H9 (cell line): ENCODE data around the gene SEC61A1. TPM values are rescaled to one million over a fixed set of nuclear protein-coding genes. Genes with fewer than 3 reads are reported as not detected.
A peak's percentile ranks its signal among the peaks of the same experiment; 100 is the strongest.

ENCODE experiments used
- DNase-seq: peaks from one replicate; pipeline ENCODE4 v3.0.0-alpha.2; 2017
- H2AFZ ChIP-seq: one replicate; pipeline ENCODE4 v1.6.1; 2013; ENCODE audit warnings: mild to moderate bottlenecking, low read length, control low read depth, moderate library complexity
- H2AK5ac ChIP-seq: 2 replicates; pipeline ENCODE4 v1.6.1; 2013; ENCODE audit warnings: low read length, control low read depth, mixed read lengths; ENCODE audit not compliant: insufficient read length
- H2BK120ac ChIP-seq: one replicate; pipeline ENCODE4 v1.6.1; 2013; ENCODE audit warnings: low read depth, mild to moderate bottlenecking, low read length, control low read depth, inconsistent platforms; ENCODE audit not compliant: poor library complexity, severe bottlenecking
- H2BK12ac ChIP-seq: 2 replicates; pipeline ENCODE4 v1.6.1; 2013; ENCODE audit warnings: low read length, control low read depth, mixed read lengths, low read depth; ENCODE audit not compliant: insufficient read length
- H2BK15ac ChIP-seq: 2 replicates; pipeline ENCODE4 v1.6.1; 2013; ENCODE audit warnings: low read depth, low read length, control low read depth
- H2BK20ac ChIP-seq: one replicate; pipeline ENCODE4 v1.6.1; 2013; ENCODE audit warnings: low read depth, mild to moderate bottlenecking, low read length, control low read depth, inconsistent platforms; ENCODE audit not compliant: poor library complexity, severe bottlenecking
- H2BK5ac ChIP-seq: 2 replicates; pipeline ENCODE4 v1.6.1; 2013; ENCODE audit warnings: low read length, control low read depth, mixed read lengths; ENCODE audit not compliant: insufficient read length
- H3K14ac ChIP-seq: 2 replicates; pipeline ENCODE4 v1.6.1; 2013; ENCODE audit warnings: low read length, control low read depth; ENCODE audit not compliant: insufficient read depth
- H3K18ac ChIP-seq: 2 replicates; pipeline ENCODE4 v1.6.1; 2013; ENCODE audit warnings: low read depth, mild to moderate bottlenecking, mixed read lengths, low read length, control low read depth; ENCODE audit not compliant: insufficient read length
- H3K23ac ChIP-seq: 2 replicates; pipeline ENCODE4 v1.6.1; 2013; ENCODE audit warnings: low read length, control low read depth, mixed read lengths, low read depth; ENCODE audit not compliant: insufficient read length
- H3K23me2 ChIP-seq: 2 replicates; pipeline ENCODE4 v1.6.1; 2013; ENCODE audit warnings: low read depth, mild to moderate bottlenecking, mixed read lengths, low read length, control low read depth; ENCODE audit not compliant: insufficient read length, poor library complexity, severe bottlenecking
- H3K27ac ChIP-seq: 2 replicates; pipeline ENCODE4 v1.5.1; 2013; ENCODE audit warnings: low read length, control low read depth, mixed read lengths, low read depth; ENCODE audit not compliant: insufficient read length
- H3K27me3 ChIP-seq: 2 replicates; pipeline ENCODE4 v1.6.1; 2013; ENCODE audit warnings: low read length, control low read depth, inconsistent platforms; ENCODE audit not compliant: insufficient read depth
- H3K4ac ChIP-seq: 2 replicates; pipeline ENCODE4 v1.6.1; 2013; ENCODE audit warnings: low read depth, mild to moderate bottlenecking, control low read depth, inconsistent platforms, low read length, moderate library complexity
- H3K4me1 ChIP-seq: 2 replicates; pipeline ENCODE4 v1.6.1; 2013; ENCODE audit warnings: low read length, control low read depth, inconsistent platforms; ENCODE audit not compliant: insufficient read depth
- H3K4me2 ChIP-seq: 2 replicates; pipeline ENCODE4 v1.6.1; 2013; ENCODE audit warnings: low read length, control low read depth, mixed read lengths; ENCODE audit not compliant: insufficient read length, insufficient read depth
- H3K56ac ChIP-seq: 2 replicates; pipeline ENCODE4 v1.6.1; 2013; ENCODE audit warnings: low read depth, mild to moderate bottlenecking, mixed read lengths, low read length, control low read depth; ENCODE audit not compliant: insufficient read length
- H3K79me1 ChIP-seq: 2 replicates; pipeline ENCODE4 v1.6.1; 2013; ENCODE audit warnings: low read depth, mild to moderate bottlenecking, moderate library complexity, low read length, control low read depth, inconsistent platforms; ENCODE audit not compliant: insufficient read depth, poor library complexity, severe bottlenecking
- H3K79me2 ChIP-seq: 2 replicates; pipeline ENCODE4 v1.6.1; 2013; ENCODE audit warnings: low read length, control low read depth, inconsistent platforms; ENCODE audit not compliant: insufficient read depth
- H3K9ac ChIP-seq: 2 replicates; pipeline ENCODE4 v1.6.1; 2013; ENCODE audit warnings: low read length, control low read depth, mixed read lengths; ENCODE audit not compliant: insufficient read length; ENCODE audit errors: extremely low read depth
- H3K9me3 ChIP-seq: one replicate; pipeline ENCODE4 v1.6.1; 2013; ENCODE audit warnings: low read depth, low read length, inconsistent platforms; ENCODE audit not compliant: control insufficient read depth
- H3T11ph ChIP-seq: one replicate; pipeline ENCODE4 v1.6.1; 2013; ENCODE audit warnings: mild to moderate bottlenecking, low read length, control low read depth, inconsistent platforms
- H4K20me1 ChIP-seq: one replicate; pipeline ENCODE4 v1.6.1; 2013; ENCODE audit not compliant: control insufficient read depth, insufficient read length, insufficient read depth
- H4K5ac ChIP-seq: 2 replicates; pipeline ENCODE4 v1.6.1; 2013; ENCODE audit warnings: low read depth, mild to moderate bottlenecking, mixed read lengths, low read length, control low read depth; ENCODE audit not compliant: insufficient read length
- H4K8ac ChIP-seq: replicated peaks from 2 replicates; pipeline ENCODE4 v1.6.1; 2013; ENCODE audit warnings: low read length, control low read depth, mixed read lengths, low read depth; ENCODE audit not compliant: insufficient read length
- H4K91ac ChIP-seq: 2 replicates; pipeline ENCODE4 v1.6.1; 2013; ENCODE audit warnings: low read depth, mild to moderate bottlenecking, moderate library complexity, mixed read lengths, low read length, control low read depth; ENCODE audit not compliant: insufficient read length
- H3K27ac Mint-ChIP-seq, 3 experiments: 2 replicates in 2 of 3; 3 replicates in 1 of 3; pipeline ENCODE4 v1.8.0; 2020 to 2021; ENCODE audit warnings: mixed read lengths in 3 of 3, mild to moderate bottlenecking in 1 of 3, moderate library complexity in 1 of 3
- H3K27me3 Mint-ChIP-seq: 2 replicates; pipeline ENCODE4 v1.8.0; 2021; ENCODE audit warnings: low read depth, mild to moderate bottlenecking, moderate library complexity, mixed read lengths
- H3K36me3 Mint-ChIP-seq, 3 experiments: 2 replicates in 2 of 3; 3 replicates in 1 of 3; pipeline ENCODE4 v1.8.0; 2020 to 2021; ENCODE audit warnings: low read depth in 3 of 3, mixed read lengths in 3 of 3; ENCODE audit not compliant: insufficient read depth in 1 of 3
- H3K4me1 Mint-ChIP-seq, 2 experiments: 2 replicates each; pipeline ENCODE4 v1.8.0; 2020; ENCODE audit warnings: mixed read lengths in 2 of 2
- H3K4me3 Mint-ChIP-seq, 2 experiments: 2 replicates in 1 of 2; 3 replicates in 1 of 2; pipeline ENCODE4 v1.8.0; 2020 to 2021; ENCODE audit warnings: mild to moderate bottlenecking in 2 of 2, mixed read lengths in 2 of 2, moderate library complexity in 1 of 2
- H3K9me3 Mint-ChIP-seq, 2 experiments: 2 replicates in 1 of 2; 3 replicates in 1 of 2; pipeline ENCODE4 v1.8.0; 2020; ENCODE audit warnings: mild to moderate bottlenecking in 2 of 2, mixed read lengths in 2 of 2, moderate library complexity in 1 of 2
- CTCF ChIP-seq: fragments of 200-600 bp; sonication (generic); conservative IDR thresholded peaks from 3 replicates; pipeline ENCODE4 v1.8.0; 2021; ENCODE audit warnings: antibody characterized with exemption, mild to moderate bottlenecking
- WGBS: extraction: QIAGEN DNeasy Blood & Tissue Kit; methylation state at CpG from one replicate; pipeline ENCODE4 v1.1.7; 2013; ENCODE audit warnings: missing lambda C conversion rate, low lambda C conversion rate, mixed read lengths; ENCODE audit not compliant: insufficient read length; ENCODE audit errors: extremely low coverage; 5-methylcytosine and 5-hydroxymethylcytosine counted together
- total RNA-seq: library from RNA; stranded (reverse); gene quantifications from 2 replicates; pipeline ENCODE4 v1.2.1, GENCODE V29; 2021

SEC61A1 gene
- total RNA-seq, 1 experiment from 2014 or later = 146 TPM

- Histone ChIP-seq H3K27me3 (no peaks in the 10 kb centered on the region), H2AK5ac (no peak overlapping the region), H3K18ac (no peak overlapping the region), H2BK20ac (no peak overlapping the region), H3T11ph (no peak overlapping the region), H3K4ac (no peak overlapping the region), H3K27ac (no peak overlapping the region), H4K8ac (no peak overlapping the region), H3K23ac (no peak overlapping the region), H3K79me2 (no peaks in the 10 kb centered on the region; the same call in 1 of the 2 replicates), H3K14ac (no peak overlapping the region), H3K23me2 (no peaks in the 10 kb centered on the region), H3K4me2 (no peak overlapping the region), H3K79me1 (no peaks in the 10 kb centered on the region), H2BK12ac (no peak overlapping the region), H3K9me3 (no peaks in the 10 kb centered on the region), H4K5ac (no peak overlapping the region), H2AFZ (no peak overlapping the region), H4K20me1 (no peaks in the 10 kb centered on the region), H3K56ac (no peak overlapping the region), H2BK5ac (no peak overlapping the region), H4K91ac (no peak overlapping the region), H2BK15ac (no peak overlapping the region), H2BK120ac (no peak overlapping the region), H3K9ac (no peak overlapping the region), H3K4me1 (peaks cover 16% of the 10 kb centered on the region)
- Mint-ChIP-seq H3K9me3 (no peaks in the 10 kb centered on the region), H3K4me3 (0 out of 5 replicates have a peak overlapping the region, but pooled peaks of 1 of the 2 experiments have one; percentile 38), H3K27me3 (no peaks in the 10 kb centered on the region), H3K27ac (peak overlapping the region; percentile 22 to 53 (median 27); a peak in 4 of 7 replicates), H3K4me1 (peaks cover 43 to 48% of the 10 kb centered on the region in 2 experiments), H3K36me3 (peaks cover 59 to 87% (median 71%) of the 10 kb centered on the region in 3 experiments)
- no peak for DNase-seq
- no peak for TF ChIP-seq CTCF
- no CpG with 5 or more reads among the region's 13 CpGs for WGBS
Observed at GRCh38 chr3:128094295-128095151, 42.3 kb downstream of the SEC61A1 start.
